ENCODE measurements around the gene CBR3.

Gene CBR3

GRCh38 chr21:36162631-36163030 lies 27.8 kb downstream of the CBR3 start:
- no peak for DNase-seq (ENCODE audit: low read depth)
- TF ChIP-seq, protein P1, sequence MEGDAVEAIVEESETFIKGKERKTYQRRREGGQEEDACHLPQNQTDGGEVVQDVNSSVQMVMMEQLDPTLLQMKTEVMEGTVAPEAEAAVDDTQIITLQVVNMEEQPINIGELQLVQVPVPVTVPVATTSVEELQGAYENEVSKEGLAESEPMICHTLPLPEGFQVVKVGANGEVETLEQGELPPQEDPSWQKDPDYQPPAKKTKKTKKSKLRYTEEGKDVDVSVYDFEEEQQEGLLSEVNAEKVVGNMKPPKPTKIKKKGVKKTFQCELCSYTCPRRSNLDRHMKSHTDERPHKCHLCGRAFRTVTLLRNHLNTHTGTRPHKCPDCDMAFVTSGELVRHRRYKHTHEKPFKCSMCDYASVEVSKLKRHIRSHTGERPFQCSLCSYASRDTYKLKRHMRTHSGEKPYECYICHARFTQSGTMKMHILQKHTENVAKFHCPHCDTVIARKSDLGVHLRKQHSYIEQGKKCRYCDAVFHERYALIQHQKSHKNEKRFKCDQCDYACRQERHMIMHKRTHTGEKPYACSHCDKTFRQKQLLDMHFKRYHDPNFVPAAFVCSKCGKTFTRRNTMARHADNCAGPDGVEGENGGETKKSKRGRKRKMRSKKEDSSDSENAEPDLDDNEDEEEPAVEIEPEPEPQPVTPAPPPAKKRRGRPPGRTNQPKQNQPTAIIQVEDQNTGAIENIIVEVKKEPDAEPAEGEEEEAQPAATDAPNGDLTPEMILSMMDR (conservative IDR thresholded peaks at IDR 0.05; ENCODE audit: control insufficient read depth, insufficient read depth, low read depth, low read length) = no peak
- no peak overlapping the region for H3K4me3 ChIP-seq (ENCODE audit: control insufficient read depth, low read depth, low read length)

DNA sequence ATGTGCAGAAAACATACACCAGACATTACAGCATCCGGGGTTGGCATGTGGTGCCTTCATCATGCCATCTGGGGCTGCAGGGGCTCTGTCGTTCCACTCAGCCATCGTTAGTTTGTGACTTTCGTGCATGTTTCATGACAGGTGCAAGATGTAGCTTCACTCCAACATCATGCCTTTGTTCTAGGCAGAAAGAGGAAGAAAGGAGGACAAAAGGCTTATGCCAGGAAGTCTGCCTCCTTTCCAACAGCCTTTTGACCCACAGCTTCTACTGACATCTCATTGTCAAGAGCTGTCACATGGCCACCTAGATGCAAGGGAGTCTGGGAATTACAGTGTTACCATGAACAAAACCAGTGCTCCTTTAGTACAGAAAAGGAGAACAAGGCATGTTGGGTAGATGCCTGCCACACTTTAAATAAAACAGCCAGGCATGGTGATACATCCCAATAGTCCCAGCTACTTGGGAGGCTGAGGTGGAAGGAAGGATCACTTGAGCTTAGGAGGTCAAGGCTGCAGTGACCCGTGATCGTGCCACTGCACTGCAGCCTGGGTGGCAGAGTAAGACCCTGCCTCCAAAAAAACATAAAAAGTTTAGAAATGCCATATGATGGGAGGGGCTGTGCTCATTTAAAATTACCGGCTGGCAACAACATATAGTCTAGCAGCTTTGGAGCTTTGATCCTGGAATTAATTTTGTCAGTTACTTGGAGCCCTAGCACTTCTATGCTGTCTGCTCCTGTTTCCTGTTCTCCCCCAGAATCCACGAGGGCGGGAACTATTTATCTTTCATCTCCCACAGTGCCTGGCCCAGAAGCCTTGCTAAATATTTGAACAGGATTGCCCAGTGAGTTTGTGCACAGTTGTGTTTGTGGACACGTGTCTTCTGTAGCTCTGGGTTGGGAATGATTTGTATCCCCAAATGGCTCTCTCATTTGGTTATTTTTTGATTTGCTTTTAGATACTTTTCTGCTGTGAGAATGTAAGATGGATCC lies 29.2 kb downstream of the CBR3 start:
- TF ChIP-seq, protein P1 (conservative IDR thresholded peaks at IDR 0.05; ENCODE audit: control insufficient read depth, insufficient read depth, low read depth, low read length) = no peak
- no peak for DNase-seq (ENCODE audit: low read depth)
- H3K4me3 ChIP-seq (ENCODE audit: control insufficient read depth, low read depth, low read length) = no peak overlapping the region

DNA sequence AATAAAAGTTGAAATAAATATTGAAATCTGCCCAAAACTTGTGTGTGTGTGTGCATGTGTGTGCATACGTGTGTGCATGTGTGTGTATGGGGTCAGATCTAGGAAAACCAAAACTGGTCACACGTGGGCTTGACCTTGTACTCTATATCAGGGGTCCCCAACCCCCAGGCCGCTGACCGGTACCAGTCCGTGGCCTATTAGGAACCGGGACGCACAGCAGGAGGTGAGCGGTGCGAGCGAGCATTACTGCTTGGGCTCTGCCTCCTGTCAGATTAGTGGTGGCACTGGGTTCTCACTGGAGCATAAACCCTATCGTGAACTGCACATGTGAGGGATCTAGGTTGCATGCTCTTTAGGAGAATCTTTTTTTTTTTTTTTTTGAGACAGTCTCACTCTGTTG lies 30.5 kb downstream of the CBR3 start:
- TF ChIP-seq, protein P1 (conservative IDR thresholded peaks at IDR 0.05; ENCODE audit: control insufficient read depth, insufficient read depth, low read depth, low read length) = no peak
- no peak overlapping the region for H3K4me3 ChIP-seq (ENCODE audit: control insufficient read depth, low read depth, low read length)
- DNase-seq (ENCODE audit: low read depth) = no peak

GRCh38 chr21:36166705-36167104 lies 31.8 kb downstream of the CBR3 start:
- TF ChIP-seq, protein P1 (conservative IDR thresholded peaks at IDR 0.05; ENCODE audit: control insufficient read depth, insufficient read depth, low read depth, low read length) = no peak
- H3K4me3 ChIP-seq (ENCODE audit: control insufficient read depth, low read depth, low read length) = no peak overlapping the region
- DNase-seq (ENCODE audit: low read depth) = no peak

DNA sequence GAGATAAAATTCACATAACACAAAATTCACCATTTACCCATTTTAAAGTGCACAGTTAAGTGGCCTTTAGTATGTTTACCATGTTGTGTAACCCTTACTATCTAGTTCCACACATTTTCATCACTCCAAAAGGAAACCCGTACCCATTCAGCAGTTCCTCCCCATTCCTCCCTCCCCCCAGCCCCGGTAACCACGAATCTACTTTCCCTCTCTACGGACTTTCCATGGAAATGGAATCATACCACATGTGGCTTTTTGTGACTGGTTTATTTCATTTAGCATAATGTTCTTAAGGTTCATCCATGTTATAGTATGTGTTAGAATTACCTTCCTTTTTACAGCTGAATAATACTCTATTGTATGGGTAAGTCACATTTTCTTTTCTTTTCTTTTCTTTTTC lies 32.7 kb downstream of the CBR3 start:
- no peak for DNase-seq (ENCODE audit: low read depth)
- TF ChIP-seq, protein P1 (conservative IDR thresholded peaks at IDR 0.05; ENCODE audit: control insufficient read depth, insufficient read depth, low read depth, low read length) = no peak
- H3K4me3 ChIP-seq (ENCODE audit: control insufficient read depth, low read depth, low read length) = no peak overlapping the region

- no peak for DNase-seq (ENCODE audit: low read depth)
- TF ChIP-seq, protein P1 (conservative IDR thresholded peaks at IDR 0.05; ENCODE audit: control insufficient read depth, insufficient read depth, low read depth, low read length) = peak; percentile 5
- H3K4me3 ChIP-seq (ENCODE audit: control insufficient read depth, low read depth, low read length) = no peak overlapping the region
Observed at GRCh38 chr21:36169470-36170128, 34.7 kb downstream of the CBR3 start.

Data from fibroblast of mammary gland (primary cell).